ENCODE measurements around the gene SNX10. TPM values are rescaled to one million over a fixed set of nuclear protein-coding genes. Genes with fewer than 3 reads are reported as not detected.

SNX10 gene
- total RNA-seq, 1 experiment from 2014 or later: 8.8 TPM

DNA sequence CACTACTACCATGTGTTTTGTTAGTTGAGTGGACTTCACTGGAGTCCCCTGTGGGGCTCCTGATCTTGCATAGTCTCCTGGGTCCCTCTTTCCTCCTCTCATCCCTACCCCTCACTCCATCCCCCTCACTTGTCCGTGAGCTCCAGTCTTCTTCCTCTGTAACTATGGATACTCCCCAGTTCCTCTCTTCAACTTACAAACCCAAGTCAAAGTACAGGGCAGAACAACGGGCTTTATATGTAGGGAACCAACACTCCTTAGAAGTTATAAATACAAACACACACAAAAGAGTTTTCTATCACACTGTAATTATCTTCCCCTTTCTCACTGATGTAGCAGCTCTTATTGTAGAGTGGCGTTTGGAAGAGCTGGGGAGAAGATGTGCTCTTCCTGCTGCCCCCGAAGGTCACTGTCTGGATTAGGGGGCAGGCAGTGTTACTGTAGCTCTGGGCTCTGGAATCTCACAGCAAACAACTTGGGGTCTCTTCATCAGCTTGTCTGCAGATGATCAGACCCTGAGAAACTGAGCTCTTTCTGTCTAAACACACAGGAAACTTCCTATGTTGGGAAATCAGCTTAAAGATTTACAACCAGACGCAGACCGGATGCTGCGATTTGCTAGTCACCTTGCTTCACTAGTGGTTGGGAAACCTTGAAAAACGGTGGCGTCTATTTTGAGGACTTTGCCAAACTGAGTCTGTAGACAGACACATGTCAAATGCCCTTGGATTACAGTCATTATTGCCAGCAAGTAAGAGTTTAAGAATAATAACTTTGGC lies 13.6 kb downstream of the SNX10 start:
- no peak for DNase-seq
- H3K4me3 Mint-ChIP-seq (ENCODE audit: unreplicated experiment): no peak overlapping the region
- no peaks in the 10 kb centered on the region for H3K36me3 ChIP-seq (ENCODE audit: control insufficient read depth, insufficient read depth, low read length)
- intact Hi-C loops (cut with micrococcal nuclease; ENCODE audit: unreplicated experiment): no loop called here
- H3K4me1 ChIP-seq: no peaks in the 10 kb centered on the region
- ChIA-PET CTCF (no interaction called here), POLR2A (no interaction called here)
- no peaks in the 10 kb centered on the region for H3K4me1 Mint-ChIP-seq (ENCODE audit: low read depth, unreplicated experiment)
- H3K27me3 ChIP-seq (replicated peaks; ENCODE audit: control insufficient read depth, insufficient read depth, low read length): no peaks in the 10 kb centered on the region
- no peaks in the 10 kb centered on the region for H3K27me3 Mint-ChIP-seq (ENCODE audit: insufficient read depth, unreplicated experiment)
- H3K9me3 Mint-ChIP-seq (ENCODE audit: unreplicated experiment): no peaks in the 10 kb centered on the region
- BruUV-seq (replicated peaks): no TSS peak
- no peak overlapping the region for H3K27ac Mint-ChIP-seq (ENCODE audit: unreplicated experiment)
- H3K36me3 Mint-ChIP-seq (ENCODE audit: insufficient read depth, unreplicated experiment): no peaks in the 10 kb centered on the region
- H3K9me3 ChIP-seq: no peaks in the 10 kb centered on the region; the same call in 1 of the 2 replicates
- no peak overlapping the region for H3K4me3 ChIP-seq (ENCODE audit: low read depth, low read length)
- TF ChIP-seq, protein P1, sequence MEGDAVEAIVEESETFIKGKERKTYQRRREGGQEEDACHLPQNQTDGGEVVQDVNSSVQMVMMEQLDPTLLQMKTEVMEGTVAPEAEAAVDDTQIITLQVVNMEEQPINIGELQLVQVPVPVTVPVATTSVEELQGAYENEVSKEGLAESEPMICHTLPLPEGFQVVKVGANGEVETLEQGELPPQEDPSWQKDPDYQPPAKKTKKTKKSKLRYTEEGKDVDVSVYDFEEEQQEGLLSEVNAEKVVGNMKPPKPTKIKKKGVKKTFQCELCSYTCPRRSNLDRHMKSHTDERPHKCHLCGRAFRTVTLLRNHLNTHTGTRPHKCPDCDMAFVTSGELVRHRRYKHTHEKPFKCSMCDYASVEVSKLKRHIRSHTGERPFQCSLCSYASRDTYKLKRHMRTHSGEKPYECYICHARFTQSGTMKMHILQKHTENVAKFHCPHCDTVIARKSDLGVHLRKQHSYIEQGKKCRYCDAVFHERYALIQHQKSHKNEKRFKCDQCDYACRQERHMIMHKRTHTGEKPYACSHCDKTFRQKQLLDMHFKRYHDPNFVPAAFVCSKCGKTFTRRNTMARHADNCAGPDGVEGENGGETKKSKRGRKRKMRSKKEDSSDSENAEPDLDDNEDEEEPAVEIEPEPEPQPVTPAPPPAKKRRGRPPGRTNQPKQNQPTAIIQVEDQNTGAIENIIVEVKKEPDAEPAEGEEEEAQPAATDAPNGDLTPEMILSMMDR (IDR thresholded peaks at IDR 0.05; ENCODE audit: insufficient read depth in 1 of 2, low read depth in 1 of 2, low read length in 1 of 2, severe bottlenecking in 1 of 2, unreplicated experiment in 1 of 2): no peak

DNA sequence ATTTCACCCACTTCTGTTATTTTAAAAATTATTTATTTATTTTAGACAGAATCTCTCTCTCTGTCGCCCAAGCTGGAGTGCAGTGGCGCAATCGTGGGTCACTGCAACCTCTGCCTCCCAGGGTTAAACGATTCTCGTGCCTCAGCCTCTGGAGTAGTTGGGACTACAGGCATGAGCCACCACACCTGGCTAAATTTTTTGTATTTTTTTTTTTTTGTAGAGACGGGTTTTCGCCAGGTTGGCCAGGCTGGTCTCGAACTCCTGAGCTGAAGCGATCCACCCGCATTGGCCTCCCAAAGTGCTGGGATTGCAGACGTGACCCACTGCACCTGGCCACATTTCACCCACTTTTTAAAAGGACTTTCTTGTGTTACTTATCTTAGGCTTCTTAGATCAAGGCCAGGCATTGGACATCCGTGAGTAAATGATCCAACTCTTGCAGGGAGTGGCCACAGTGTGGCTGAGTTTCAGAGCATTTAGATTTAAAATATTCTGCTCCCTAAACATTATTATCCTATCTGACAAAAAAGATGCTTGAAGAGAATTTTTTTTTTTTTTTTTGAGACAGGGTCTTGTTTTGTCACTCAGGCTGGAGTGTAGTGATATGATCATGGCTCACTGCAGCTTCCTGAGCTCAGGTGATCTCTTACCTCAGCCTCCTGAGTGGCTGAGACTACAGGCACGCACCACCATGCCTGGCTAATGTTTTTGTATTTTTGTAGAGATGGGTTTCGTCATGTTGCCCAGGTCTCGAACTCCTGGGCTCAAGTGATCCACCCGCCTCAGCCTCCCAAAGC lies 14.4 kb downstream of the SNX10 start:
- no peak overlapping the region for H3K4me3 Mint-ChIP-seq (ENCODE audit: unreplicated experiment)

DNA sequence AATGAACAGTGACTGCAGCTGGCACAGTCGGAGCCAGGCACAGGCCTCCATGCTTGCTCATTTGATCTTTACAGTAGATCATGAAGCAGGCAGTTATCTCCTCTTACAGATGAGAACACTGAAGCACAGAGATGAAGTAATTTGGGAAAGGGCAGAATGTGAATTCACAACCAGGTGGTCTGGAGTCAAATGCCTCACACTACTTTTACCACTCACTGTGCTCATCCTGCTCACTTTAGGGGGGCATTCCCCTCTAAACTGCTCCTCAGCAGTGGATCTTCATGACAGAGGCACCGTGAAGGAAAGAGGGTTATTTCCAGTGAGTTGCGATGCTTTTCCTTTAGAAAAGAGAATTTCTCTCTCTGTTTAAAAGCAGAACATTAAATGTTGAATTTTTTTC lies 15.1 kb downstream of the SNX10 start:
- POLR2A ChIA-PET: no interaction called here
- no peak for DNase-seq

More for the DNA sequence above, 14.4 kb downstream of the SNX10 start:
- TF ChIP-seq, protein P1 (IDR thresholded peaks at IDR 0.05; ENCODE audit: insufficient read depth in 1 of 2, low read depth in 1 of 2, low read length in 1 of 2, severe bottlenecking in 1 of 2, unreplicated experiment in 1 of 2): no peak
- no peaks in the 10 kb centered on the region for H3K4me1 ChIP-seq
- no peaks in the 10 kb centered on the region for H3K27me3 Mint-ChIP-seq (ENCODE audit: insufficient read depth, unreplicated experiment)
- H3K9me3 ChIP-seq: no peaks in the 10 kb centered on the region; the same call in 1 of the 2 replicates
- BruUV-seq (replicated peaks): no TSS peak
- H3K27ac Mint-ChIP-seq (ENCODE audit: unreplicated experiment): no peak overlapping the region
- H3K27me3 ChIP-seq (replicated peaks; ENCODE audit: control insufficient read depth, insufficient read depth, low read length): no peaks in the 10 kb centered on the region
- CTCF ChIA-PET: no interaction called here
- no peak for DNase-seq
- intact Hi-C loops (cut with micrococcal nuclease; ENCODE audit: unreplicated experiment): no loop called here
- POLR2A ChIA-PET: no interaction called here
- no peaks in the 10 kb centered on the region for H3K9me3 Mint-ChIP-seq (ENCODE audit: unreplicated experiment)
- no peaks in the 10 kb centered on the region for H3K36me3 Mint-ChIP-seq (ENCODE audit: insufficient read depth, unreplicated experiment)
- no peaks in the 10 kb centered on the region for H3K36me3 ChIP-seq (ENCODE audit: control insufficient read depth, insufficient read depth, low read length)
- no peaks in the 10 kb centered on the region for H3K4me1 Mint-ChIP-seq (ENCODE audit: low read depth, unreplicated experiment)
- no peak overlapping the region for H3K4me3 ChIP-seq (ENCODE audit: low read depth, low read length)

More for the DNA sequence above, 15.1 kb downstream of the SNX10 start:
- no peaks in the 10 kb centered on the region for H3K4me1 ChIP-seq
- no peak overlapping the region for H3K4me3 Mint-ChIP-seq (ENCODE audit: unreplicated experiment)
- TF ChIP-seq, protein P1 (IDR thresholded peaks at IDR 0.05; ENCODE audit: insufficient read depth in 1 of 2, low read depth in 1 of 2, low read length in 1 of 2, severe bottlenecking in 1 of 2, unreplicated experiment in 1 of 2): no peak
- no peaks in the 10 kb centered on the region for H3K9me3 Mint-ChIP-seq (ENCODE audit: unreplicated experiment)
- H3K36me3 Mint-ChIP-seq (ENCODE audit: insufficient read depth, unreplicated experiment): no peaks in the 10 kb centered on the region
- CTCF ChIA-PET: no interaction called here
- BruUV-seq (replicated peaks): no TSS peak
- no peaks in the 10 kb centered on the region for H3K4me1 Mint-ChIP-seq (ENCODE audit: low read depth, unreplicated experiment)
- no peaks in the 10 kb centered on the region for H3K36me3 ChIP-seq (ENCODE audit: control insufficient read depth, insufficient read depth, low read length)
- H3K27me3 Mint-ChIP-seq (ENCODE audit: insufficient read depth, unreplicated experiment): no peaks in the 10 kb centered on the region
- H3K4me3 ChIP-seq (ENCODE audit: low read depth, low read length): no peak overlapping the region
- H3K9me3 ChIP-seq: no peaks in the 10 kb centered on the region; the same call in 1 of the 2 replicates
- no peaks in the 10 kb centered on the region for H3K27me3 ChIP-seq (replicated peaks; ENCODE audit: control insufficient read depth, insufficient read depth, low read length)
- intact Hi-C loops (cut with micrococcal nuclease; ENCODE audit: unreplicated experiment): no loop called here
- H3K27ac Mint-ChIP-seq (ENCODE audit: unreplicated experiment): no peak overlapping the region

All from Caco-2 (cell line).